Neuron (in vitro differentiated cells): Measurements from ENCODE around the gene BCL11B.

Experiments used
- H2AFZ ChIP-seq: one replicate; pipeline ENCODE4 v1.6.1; 2013; ENCODE audit warnings: low read depth, mild to moderate bottlenecking, inconsistent platforms, low read length, moderate library complexity
- H3K27me3 ChIP-seq: one replicate; pipeline ENCODE4 v1.6.1; 2013; ENCODE audit warnings: low read length; ENCODE audit not compliant: insufficient read depth
- H3K36me3 ChIP-seq: one replicate; pipeline ENCODE4 v1.6.1; 2013; ENCODE audit warnings: low read length; ENCODE audit not compliant: insufficient read depth
- H3K4me1 ChIP-seq: one replicate; pipeline ENCODE4 v1.6.1; 2013; ENCODE audit warnings: low read length; ENCODE audit not compliant: insufficient read depth
- H3K4me3 ChIP-seq: 2 replicates; pipeline ENCODE4 v1.5.1; 2013; ENCODE audit warnings: mild to moderate bottlenecking, low read length, moderate library complexity
- H3K9me3 ChIP-seq: one replicate; pipeline ENCODE4 v1.6.1; 2013; ENCODE audit warnings: low read length

The BCL11B gene

DNA sequence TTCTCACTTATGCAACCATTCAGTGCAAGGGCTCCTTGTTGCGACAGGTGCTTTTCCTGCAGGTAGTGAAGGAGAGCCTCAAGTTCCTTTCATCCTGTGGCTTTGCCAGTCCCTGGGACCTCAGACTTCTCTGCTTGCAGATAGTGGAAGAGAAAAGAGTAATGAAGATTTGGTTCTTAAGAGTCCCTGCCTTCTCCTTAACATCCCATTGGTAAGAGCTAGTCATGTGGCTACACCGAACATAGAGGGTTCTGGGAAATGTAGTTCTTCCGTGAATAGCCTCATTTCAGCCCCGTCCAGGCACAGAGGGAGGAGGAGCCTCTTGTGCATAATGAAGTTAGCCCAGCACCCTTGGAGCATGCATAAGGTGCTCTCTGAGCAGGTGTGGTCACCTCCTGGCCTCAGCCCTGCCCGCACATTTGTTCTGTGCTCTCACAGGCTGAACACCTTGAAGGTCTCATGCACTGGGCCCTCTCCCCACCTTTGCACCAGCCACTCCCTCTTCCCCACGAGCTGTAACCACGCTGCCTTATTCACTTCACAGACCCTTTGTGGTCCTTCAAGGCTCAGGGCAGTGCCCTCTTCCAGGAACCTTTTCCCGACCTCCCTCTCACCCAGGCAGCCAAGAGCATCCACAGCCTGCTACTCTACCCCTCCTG is 134.0 kb downstream of the BCL11B start:
- no peaks in the 10 kb centered on the region for H3K36me3 ChIP-seq
- no peak overlapping the region for H2AFZ ChIP-seq
- H3K4me3 ChIP-seq: no peak overlapping the region
- H3K27me3 ChIP-seq: peaks cover 19% of the 10 kb centered on the region
- H3K9me3 ChIP-seq: no peaks in the 10 kb centered on the region
- H3K4me1 ChIP-seq: no peaks in the 10 kb centered on the region

DNA sequence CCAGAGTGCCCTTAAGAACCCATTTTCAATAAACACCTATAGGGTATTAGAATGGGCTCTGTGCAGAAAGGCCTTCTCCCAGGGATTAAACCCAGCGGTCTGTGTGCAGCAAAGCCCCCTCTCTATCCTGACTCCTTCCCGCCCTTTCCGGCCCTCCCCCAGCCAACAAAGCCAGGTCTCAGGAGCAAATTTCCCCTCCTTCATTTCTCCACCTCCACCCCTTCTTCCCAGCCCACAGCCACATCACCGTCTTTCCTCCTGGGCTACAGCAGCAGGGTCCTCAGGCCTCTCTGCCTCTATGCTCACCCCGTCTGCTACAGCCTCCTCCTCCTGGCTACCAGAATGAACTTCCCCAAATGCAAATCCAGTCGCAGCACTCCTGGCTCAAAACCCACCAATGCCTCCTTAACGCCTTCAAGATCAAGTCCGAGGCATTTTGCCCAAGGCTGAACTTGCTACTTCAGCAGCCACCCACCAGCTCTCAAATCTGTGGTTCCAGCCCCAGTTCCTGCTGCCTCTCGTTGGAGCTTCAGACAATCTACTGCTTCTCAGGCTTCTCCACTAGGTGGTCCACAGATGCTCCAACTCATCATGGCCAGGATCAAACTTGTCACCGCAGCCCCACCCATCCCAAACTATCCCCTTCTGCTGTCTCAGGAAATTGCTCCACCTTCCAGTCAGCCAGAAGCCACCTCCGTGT is 134.8 kb downstream of the BCL11B start:
- Histone ChIP-seq H3K36me3 (no peaks in the 10 kb centered on the region), H3K9me3 (no peaks in the 10 kb centered on the region), H2AFZ (no peak overlapping the region), H3K4me3 (no peak overlapping the region), H3K27me3 (peaks cover 27% of the 10 kb centered on the region), H3K4me1 (no peaks in the 10 kb centered on the region)

DNA sequence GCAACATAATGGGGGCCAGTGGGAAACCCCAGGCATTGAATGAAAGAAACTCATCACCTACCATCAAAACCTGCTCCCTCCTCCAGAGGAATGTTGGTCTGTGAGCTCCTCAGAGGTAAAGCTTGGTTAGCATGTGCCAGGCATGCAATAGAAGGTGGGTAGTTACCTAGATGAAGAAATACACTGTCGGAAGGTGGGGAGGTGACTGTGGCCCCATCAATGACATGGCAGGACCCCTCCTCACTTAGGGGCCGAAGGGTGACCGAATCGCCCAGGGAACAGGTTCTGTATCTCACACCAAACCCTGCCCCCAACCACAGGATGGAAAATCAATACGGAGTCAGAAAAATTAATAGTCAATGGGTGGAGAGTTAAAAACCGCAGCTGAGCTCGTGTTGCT is 135.6 kb downstream of the BCL11B start:
- Histone ChIP-seq H3K27me3 (peaks cover 33% of the 10 kb centered on the region), H3K9me3 (no peaks in the 10 kb centered on the region), H3K4me3 (no peak overlapping the region), H3K4me1 (no peaks in the 10 kb centered on the region), H2AFZ (no peak overlapping the region), H3K36me3 (no peaks in the 10 kb centered on the region)

DNA sequence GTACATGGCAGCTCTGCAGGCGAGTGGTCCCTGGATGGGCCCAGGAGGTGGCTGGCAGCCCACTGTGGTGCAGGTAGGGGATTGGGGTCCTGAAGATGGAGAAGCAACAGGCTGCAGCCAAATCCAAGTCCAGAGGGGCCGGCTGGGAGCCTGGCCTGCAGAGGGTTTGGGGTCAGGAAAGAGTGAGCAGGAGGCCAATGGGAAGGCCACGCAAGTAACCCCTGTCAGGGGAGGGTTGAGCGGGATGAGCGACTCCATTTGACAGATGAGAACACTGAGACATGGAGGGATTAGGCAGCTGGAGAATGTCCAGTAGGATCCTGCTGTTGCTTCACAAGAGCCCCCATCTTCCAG is 136.0 kb downstream of the BCL11B start:
- H3K9me3 ChIP-seq: no peaks in the 10 kb centered on the region
- no peaks in the 10 kb centered on the region for H3K36me3 ChIP-seq
- H3K27me3 ChIP-seq: peaks cover 33% of the 10 kb centered on the region
- no peak overlapping the region for H2AFZ ChIP-seq
- no peaks in the 10 kb centered on the region for H3K4me1 ChIP-seq
- no peak overlapping the region for H3K4me3 ChIP-seq

DNA sequence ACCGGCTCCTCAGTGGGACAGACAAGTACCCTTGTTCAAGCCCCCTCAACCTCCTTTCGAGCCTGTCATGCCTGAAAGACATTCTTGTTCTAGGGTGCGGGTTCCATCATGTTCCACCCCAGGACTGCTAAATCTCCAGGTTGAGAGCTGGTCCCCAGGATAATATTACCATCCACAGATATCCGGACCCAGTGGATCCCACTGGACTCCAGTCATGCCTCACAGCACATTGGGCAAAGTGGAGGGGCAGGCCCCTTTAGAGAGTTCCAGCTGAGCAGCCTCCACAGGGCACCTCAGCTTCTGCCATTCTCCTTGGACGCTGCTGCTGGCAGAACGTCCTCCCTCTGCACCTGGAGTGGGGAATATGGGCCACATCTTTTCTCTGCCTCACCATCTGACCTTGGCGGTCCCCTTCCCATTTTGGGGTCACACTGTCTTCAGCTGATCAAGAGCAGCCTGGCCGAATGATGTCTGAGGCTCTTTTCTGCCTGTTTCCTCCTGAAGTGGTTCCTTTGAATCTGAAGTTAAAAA is 137.4 kb downstream of the BCL11B start:
- no peak overlapping the region for H3K4me3 ChIP-seq
- no peaks in the 10 kb centered on the region for H3K36me3 ChIP-seq
- no peaks in the 10 kb centered on the region for H3K4me1 ChIP-seq
- peaks cover 33% of the 10 kb centered on the region for H3K27me3 ChIP-seq
- H3K9me3 ChIP-seq: no peaks in the 10 kb centered on the region
- no peak overlapping the region for H2AFZ ChIP-seq

DNA sequence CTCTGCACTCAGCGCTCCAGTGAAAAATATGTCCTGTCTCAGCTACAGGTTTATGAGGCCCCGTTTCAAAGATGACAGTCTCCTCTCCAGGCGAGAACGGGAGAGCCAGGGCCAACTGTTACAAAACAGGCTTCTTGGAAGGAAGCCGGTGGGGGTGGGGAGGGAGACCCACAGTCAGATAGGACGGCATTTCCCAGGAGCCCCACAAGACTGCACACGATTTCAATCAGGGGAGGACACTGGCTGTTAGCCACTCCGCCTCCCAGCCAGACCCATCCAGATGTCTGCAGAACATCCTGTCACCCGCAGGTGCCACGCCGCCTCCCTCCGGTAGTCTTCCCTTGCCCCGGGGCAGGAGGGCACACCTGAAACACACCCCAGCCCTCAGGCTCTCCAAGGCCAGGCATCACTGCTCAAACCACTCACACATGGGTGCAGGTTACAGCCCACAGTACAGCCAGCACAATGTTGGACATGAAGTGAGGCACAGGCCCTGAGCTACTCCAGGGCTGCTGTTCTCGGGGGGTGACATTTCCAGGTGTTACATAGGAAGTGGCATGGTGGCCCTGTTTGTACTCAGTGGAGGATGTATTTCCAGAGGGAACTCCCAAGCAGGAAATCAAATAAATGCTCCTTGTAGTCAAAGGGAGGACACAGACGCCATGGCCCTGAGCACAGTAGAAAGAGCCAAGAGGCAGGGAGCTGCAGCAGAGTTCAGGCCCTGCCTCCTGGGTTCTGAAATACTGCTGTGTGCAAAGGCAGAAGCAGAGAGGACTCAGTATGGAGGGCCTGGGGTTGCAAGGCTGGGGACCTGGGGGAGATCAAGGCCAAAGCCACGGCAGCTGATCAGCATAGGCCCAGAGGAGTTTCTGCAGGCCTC is 138.1 kb downstream of the BCL11B start:
- no peaks in the 10 kb centered on the region for H3K36me3 ChIP-seq

DNA sequence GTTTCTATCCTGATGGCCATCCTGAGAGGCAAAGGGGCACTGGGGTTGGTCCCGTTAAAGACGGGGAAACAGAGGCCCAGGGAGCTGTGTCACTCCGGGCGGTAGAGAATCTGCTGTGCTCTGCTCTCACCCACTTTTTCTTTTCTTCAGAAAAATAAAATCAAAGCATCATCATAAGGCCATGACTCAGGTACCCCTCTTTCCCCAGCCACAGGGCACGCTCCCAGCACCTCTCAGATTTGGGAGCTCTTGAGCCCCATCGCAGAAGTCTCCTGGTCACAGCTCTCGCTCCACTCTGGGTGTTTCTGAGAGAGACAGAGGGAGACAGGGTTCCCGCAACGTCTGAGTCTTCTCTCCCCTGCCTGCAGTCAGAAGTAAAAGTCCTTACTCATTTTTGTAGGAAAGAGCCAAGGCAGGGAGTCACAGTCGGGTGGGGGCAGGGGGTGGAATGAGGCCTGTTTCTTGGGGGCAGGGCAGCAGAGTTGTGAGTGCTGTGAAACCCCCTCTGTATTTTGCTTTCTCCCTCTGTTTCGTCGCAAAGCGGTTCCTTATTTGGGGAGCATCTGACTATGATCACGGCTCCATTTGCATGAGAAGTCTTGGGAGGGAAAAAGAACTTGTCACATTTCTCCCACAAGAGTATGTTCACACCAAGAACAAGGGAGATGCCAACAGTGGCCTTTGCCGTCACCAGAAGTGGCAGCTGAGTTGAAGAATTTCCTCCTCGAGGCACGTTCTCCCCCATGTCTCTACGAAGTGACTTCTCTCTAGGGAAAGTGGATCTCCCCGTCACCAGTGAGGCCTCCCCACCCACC is 139.0 kb downstream of the BCL11B start:
- Histone ChIP-seq H3K9me3 (no peaks in the 10 kb centered on the region), H3K4me3 (no peak overlapping the region), H2AFZ (no peak overlapping the region), H3K4me1 (no peaks in the 10 kb centered on the region), H3K36me3 (no peaks in the 10 kb centered on the region), H3K27me3 (peaks cover 31% of the 10 kb centered on the region)

More for the DNA sequence above, 138.1 kb downstream of the BCL11B start:
- Histone ChIP-seq H3K27me3 (peaks cover 33% of the 10 kb centered on the region), H3K4me3 (no peak overlapping the region), H3K9me3 (no peaks in the 10 kb centered on the region), H2AFZ (no peak overlapping the region), H3K4me1 (no peaks in the 10 kb centered on the region)

DNA sequence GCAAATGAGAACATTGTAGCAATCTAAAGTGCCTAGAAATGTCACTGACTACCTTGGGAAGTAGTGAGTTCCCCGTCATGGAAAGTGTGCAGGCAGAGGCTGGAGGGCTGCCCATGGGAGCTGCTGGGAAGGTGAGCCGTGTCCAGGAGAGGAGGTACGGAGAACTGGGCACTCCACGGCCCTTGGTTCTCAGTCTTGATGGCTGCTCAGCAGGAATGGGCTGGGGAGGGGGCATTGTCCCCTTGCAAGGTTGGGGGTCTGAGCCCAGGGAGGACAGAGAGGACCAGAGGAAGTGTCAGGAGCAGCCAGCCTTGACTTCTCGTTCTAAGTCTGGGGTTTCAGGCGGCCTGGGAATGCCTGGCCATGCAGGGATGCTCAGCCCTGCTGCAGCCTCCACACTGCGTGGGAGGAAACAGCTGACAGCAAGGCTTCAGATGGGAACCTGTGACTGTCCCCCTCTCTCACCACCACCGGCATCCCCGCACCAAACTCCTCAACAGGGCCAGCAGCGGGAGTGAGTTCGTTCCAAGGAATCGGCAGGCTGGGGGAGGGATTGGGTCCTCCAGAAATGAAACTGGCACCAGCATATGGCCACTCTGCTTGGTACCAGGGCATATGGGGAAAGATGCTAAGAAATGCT is 140.2 kb downstream of the BCL11B start:
- no peak overlapping the region for H3K4me3 ChIP-seq
- no peaks in the 10 kb centered on the region for H3K36me3 ChIP-seq
- no peak overlapping the region for H2AFZ ChIP-seq

DNA sequence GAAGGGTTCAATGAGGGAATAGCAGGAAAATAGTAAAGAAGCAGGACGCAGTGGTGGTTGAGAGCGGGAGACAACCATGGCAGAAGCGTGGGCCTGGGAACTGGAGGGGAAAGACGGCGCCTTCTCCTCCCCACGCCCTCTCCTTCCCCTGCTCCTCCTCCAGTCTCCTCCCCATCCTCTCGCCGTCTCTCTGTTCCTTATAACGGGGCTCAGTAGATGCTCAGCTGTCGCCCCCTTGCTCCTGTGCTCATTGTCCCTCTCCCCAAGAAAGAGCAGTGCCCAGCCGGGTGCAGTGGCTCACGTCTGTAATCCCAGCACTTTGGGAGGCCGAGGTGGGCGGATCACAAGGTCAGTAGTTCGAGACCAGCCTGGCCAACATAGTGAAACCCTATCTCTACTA is 142.0 kb downstream of the BCL11B start:
- H3K36me3 ChIP-seq: no peaks in the 10 kb centered on the region
- no peak overlapping the region for H3K4me3 ChIP-seq
- no peaks in the 10 kb centered on the region for H3K9me3 ChIP-seq

More for the DNA sequence above, 140.2 kb downstream of the BCL11B start:
- Histone ChIP-seq H3K27me3 (peaks cover 31% of the 10 kb centered on the region), H3K9me3 (no peaks in the 10 kb centered on the region), H3K4me1 (no peaks in the 10 kb centered on the region)

DNA sequence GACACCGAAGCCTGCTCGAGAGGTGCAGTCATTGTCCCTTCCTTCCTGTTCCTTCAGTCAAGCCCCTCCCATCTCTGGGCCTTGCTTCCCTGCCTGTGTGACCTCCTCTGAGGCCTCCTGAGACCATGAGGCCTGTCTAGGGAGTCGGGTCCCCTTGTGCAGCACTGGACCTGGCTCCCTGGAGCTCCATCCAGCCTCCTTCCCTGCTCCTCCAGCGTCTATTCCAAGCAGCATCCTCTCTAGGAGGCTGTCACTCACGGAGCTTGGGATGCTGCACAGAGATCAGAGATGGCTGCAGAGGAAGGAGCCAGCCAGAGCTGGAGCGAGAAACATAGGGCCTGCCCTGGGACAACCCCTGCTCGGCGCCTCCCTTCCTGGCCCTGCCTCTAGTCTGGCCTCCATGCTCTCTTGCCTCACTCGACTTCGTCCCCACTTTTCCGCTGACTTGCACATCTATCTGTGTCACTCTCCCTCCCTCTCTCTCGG is 142.7 kb downstream of the BCL11B start:
- Histone ChIP-seq H3K4me1 (no peaks in the 10 kb centered on the region), H3K27me3 (peaks cover 31% of the 10 kb centered on the region), H3K4me3 (no peak overlapping the region), H2AFZ (no peak overlapping the region), H3K36me3 (no peaks in the 10 kb centered on the region), H3K9me3 (no peaks in the 10 kb centered on the region)

More for the DNA sequence above, 142.0 kb downstream of the BCL11B start:
- H3K27me3 ChIP-seq: peaks cover 32% of the 10 kb centered on the region
- H2AFZ ChIP-seq: no peak overlapping the region
- no peaks in the 10 kb centered on the region for H3K4me1 ChIP-seq

DNA sequence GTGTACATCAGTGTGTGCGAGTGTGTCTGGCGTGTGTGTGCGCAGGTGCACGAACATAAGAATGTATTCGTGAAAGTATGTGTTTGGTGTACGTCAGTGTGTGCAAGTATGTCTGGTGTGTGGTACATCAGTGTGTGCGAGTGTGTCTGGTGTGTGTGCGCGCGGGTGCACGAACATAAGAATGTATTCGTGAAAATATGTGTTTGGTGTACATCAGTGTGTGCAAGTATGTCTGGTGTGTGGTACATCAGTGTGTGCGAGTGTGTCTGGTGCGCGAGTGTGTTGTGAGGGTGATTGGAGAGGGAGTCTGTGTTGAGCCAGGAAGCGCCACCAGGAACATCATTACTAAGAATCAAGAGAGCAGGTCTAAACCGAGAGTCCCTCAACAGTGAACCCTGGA is 143.8 kb downstream of the BCL11B start:
- no peaks in the 10 kb centered on the region for H3K4me1 ChIP-seq
- H3K36me3 ChIP-seq: no peaks in the 10 kb centered on the region
- H3K9me3 ChIP-seq: no peaks in the 10 kb centered on the region
- no peak overlapping the region for H3K4me3 ChIP-seq
- H2AFZ ChIP-seq: no peak overlapping the region
- H3K27me3 ChIP-seq: peaks cover 24% of the 10 kb centered on the region

DNA sequence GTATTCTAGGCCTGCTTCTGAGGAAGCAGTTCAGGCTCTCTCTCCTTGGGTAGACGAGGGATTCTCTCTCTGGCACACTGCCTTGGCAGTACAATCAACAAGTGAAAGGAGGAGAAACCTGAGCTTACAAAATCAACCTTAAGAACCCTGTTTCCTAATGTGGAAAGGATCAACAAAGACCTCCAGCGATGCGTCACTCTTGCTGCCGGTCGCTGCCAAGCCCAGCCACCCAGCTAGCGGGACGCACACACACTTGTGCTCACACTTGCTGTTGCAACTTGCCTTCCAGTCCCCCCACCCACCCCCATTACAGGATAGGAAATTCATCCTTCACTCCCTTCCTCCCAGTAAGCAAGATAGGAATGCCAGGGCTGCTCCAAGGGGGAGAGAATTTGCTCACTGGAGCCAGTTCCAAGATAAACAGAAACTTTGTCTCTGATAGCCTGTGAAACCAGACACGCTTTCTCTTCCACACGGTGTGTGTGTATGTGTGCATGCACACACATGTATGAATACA is 144.3 kb downstream of the BCL11B start:
- no peaks in the 10 kb centered on the region for H3K9me3 ChIP-seq
- peaks cover 21% of the 10 kb centered on the region for H3K27me3 ChIP-seq
- H3K36me3 ChIP-seq: no peaks in the 10 kb centered on the region
- no peak overlapping the region for H3K4me3 ChIP-seq
- H2AFZ ChIP-seq: no peak overlapping the region
- no peaks in the 10 kb centered on the region for H3K4me1 ChIP-seq
